Breast epithelium (tissue), 3 donors: ENCODE data around the gene PARK7.

Source experiments
- POLR2A ChIP-seq: fragments of 450-650 bp; IDR thresholded peaks from one replicate; pipeline ENCODE4 v1.6.1; 2016; ENCODE audit warnings: antibody characterized with exemption, mild to moderate bottlenecking, moderate library complexity
- TF ChIP-seq, protein P1 (sequence below), 3 donors: fragments of 450-650 bp; IDR thresholded peaks; one replicate each; pipeline ENCODE4 v1.5.1; 2016 to 2017; ENCODE audit warnings: antibody characterized with exemption in 3 of 3, mild to moderate bottlenecking in 3 of 3, moderate library complexity in 3 of 3

DNA sequence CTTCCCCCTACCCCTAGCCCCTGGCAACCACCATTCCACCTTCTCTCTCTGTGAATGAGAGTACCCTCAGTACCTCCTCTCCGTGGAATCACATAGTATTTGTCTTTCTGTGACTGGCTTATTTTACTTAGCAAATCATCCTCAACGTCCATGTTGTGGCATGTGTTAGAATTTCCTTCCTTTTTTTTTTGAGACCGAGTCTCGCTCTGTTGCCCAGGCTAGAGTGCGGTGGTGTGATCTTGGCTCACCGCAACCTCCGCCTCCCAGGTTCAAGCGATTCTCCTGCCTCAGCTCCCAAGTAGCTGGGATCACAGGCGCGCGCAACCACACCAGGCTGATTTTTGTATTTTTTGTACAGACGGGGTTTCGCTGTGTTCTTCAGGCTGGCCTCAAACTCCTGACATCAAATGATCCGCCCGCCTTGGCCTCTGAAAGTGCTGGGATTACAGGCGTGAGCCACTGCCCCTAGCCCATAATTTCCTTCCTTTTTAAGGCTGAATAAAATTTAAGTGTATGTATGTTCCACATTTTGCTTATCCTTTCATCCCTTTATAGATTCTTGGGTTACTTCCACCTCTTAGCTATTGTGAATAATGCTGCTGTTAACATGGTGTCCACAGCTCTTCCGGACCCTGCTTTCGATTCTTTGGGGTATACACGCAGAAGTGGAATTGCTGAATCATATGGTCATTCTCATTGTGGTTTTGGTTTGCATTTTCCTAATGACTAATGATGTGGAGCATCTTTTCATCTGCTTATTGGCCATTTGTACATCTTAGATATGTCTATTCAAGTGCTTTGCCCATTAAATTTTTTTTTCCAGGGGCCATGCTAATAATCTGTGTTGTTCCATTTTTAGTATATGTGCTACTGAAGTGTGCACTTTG is 32.3 kb downstream of the PARK7 start:
- TF ChIP-seq POLR2A = no peak
- TF ChIP-seq, protein P1, sequence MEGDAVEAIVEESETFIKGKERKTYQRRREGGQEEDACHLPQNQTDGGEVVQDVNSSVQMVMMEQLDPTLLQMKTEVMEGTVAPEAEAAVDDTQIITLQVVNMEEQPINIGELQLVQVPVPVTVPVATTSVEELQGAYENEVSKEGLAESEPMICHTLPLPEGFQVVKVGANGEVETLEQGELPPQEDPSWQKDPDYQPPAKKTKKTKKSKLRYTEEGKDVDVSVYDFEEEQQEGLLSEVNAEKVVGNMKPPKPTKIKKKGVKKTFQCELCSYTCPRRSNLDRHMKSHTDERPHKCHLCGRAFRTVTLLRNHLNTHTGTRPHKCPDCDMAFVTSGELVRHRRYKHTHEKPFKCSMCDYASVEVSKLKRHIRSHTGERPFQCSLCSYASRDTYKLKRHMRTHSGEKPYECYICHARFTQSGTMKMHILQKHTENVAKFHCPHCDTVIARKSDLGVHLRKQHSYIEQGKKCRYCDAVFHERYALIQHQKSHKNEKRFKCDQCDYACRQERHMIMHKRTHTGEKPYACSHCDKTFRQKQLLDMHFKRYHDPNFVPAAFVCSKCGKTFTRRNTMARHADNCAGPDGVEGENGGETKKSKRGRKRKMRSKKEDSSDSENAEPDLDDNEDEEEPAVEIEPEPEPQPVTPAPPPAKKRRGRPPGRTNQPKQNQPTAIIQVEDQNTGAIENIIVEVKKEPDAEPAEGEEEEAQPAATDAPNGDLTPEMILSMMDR (IDR thresholded peaks at IDR 0.05) = no peak
